B cell (primary cell): ENCODE results near the gene GALC. TPM values are rescaled to one million over a fixed set of nuclear protein-coding genes. Genes with fewer than 3 reads are reported as not detected.

ENCODE experiments used
- ATAC-seq: fragments of 200-7000 bp; cut with Tn5 transposase; one replicate; pipeline ENCODE4 v1.10.0; 2021; ENCODE audit warnings: low read depth, mild to moderate bottlenecking, moderate number of reproducible peaks, moderate library complexity
- CTCF ChIA-PET: fragments of 350-600 bp; sonication (Branson Sonifier 250); formaldehyde crosslinking; loops from one replicate; lab custom pipeline; 2021; ENCODE audit warnings: antibody characterized with exemption, inconsistent platforms; lab: Charles Lee
- POLR2A ChIA-PET: fragments of 350-600 bp; sonication (Branson Sonifier 250); formaldehyde crosslinking; loops from one replicate; lab custom pipeline; 2021; ENCODE audit warnings: antibody characterized with exemption; lab: Charles Lee
- DNase-seq: peaks from one replicate; pipeline ENCODE4 v3.0.0; 2013
- H2AFZ ChIP-seq: 2 replicates; pipeline ENCODE4 v1.6.1; 2012; ENCODE audit warnings: mild to moderate bottlenecking, low read depth, low read length; ENCODE audit not compliant: insufficient read depth, poor library complexity, severe bottlenecking
- H3K27ac ChIP-seq, 2 donors: 1 replicate in 1 of 2; 2 replicates in 1 of 2; pipeline ENCODE4 v1.5.1; 2012 to 2013; ENCODE audit warnings: low read length in 2 of 2, mild to moderate bottlenecking in 2 of 2, moderate library complexity in 1 of 2
- H3K27me3 ChIP-seq, 4 experiments: fragments of 200-600 bp in 1 of 4; sonication (generic) in 1 of 4; replicated peaks in 1 of 4; 1 replicate in 2 of 4; 2 replicates in 2 of 4; pipeline versions ENCODE4 v1.6.1 to v1.7.0; 2013 to 2016; ENCODE audit warnings: low read length in 3 of 4, mild to moderate bottlenecking in 2 of 4, mixed read lengths in 1 of 4, moderate library complexity in 1 of 4; ENCODE audit not compliant: insufficient read depth in 4 of 4, control insufficient read depth in 3 of 4; ENCODE audit errors: control extremely low read depth in 1 of 4
- H3K36me3 ChIP-seq, 2 experiments: replicated peaks in 1 of 2; 1 replicate in 1 of 2; 2 replicates in 1 of 2; pipeline versions ENCODE4 v1.6.1 to v1.7.1; 2013; ENCODE audit warnings: low read length in 1 of 2; ENCODE audit not compliant: insufficient read depth in 2 of 2, control insufficient read depth in 1 of 2; ENCODE audit errors: control extremely low read depth in 1 of 2, extremely low read depth in 1 of 2
- H3K4me1 ChIP-seq, 2 donors: fragments of 200-600 bp in 1 of 2; sonication (generic) in 1 of 2; 1 replicate in 1 of 2; 2 replicates in 1 of 2; pipeline versions ENCODE4 v1.5.1 to v1.6.1; 2013 to 2017; ENCODE audit warnings: low read length in 2 of 2; ENCODE audit not compliant: control insufficient read depth in 2 of 2, insufficient read depth in 2 of 2
- H3K4me2 ChIP-seq: replicated peaks from 2 replicates; pipeline ENCODE3; 2012; ENCODE audit warnings: mild to moderate bottlenecking, low read depth, low read length; ENCODE audit not compliant: poor library complexity, severe bottlenecking
- H3K4me3 ChIP-seq, 5 experiments: fragments of 200-600 bp in 1 of 5; sonication (generic) in 1 of 5; 1 replicate in 3 of 5; 2 replicates in 2 of 5; pipeline versions ENCODE4 v1.5.1 to v1.7.0; 2011 to 2016; ENCODE audit warnings: low read length in 4 of 5, mild to moderate bottlenecking in 4 of 5, low read depth in 2 of 5, control low read depth in 1 of 5, moderate library complexity in 1 of 5; ENCODE audit not compliant: insufficient read depth in 1 of 5; ENCODE audit errors: control extremely low read depth in 1 of 5, extremely low read depth in 1 of 5
- H3K79me2 ChIP-seq: fragments of 200-600 bp; sonication (generic); one replicate; pipeline ENCODE4 v1.6.0; 2016; ENCODE audit warnings: low read length; ENCODE audit not compliant: control insufficient read depth, insufficient read depth
- H3K9ac ChIP-seq: fragments of 200-600 bp; sonication (generic); 2 replicates; pipeline ENCODE4 v1.6.1; 2017; ENCODE audit warnings: mild to moderate bottlenecking, low read length, moderate library complexity
- H3K9me3 ChIP-seq, 3 donors: one replicate each; pipeline versions ENCODE4 v1.6.1 to v1.7.1; 2013; ENCODE audit warnings: low read length in 2 of 3; ENCODE audit not compliant: control insufficient read depth in 2 of 3, insufficient read depth in 1 of 3; ENCODE audit errors: control extremely low read depth in 1 of 3
- H4K20me1 ChIP-seq: 2 replicates; pipeline ENCODE4 v1.6.0; 2012; ENCODE audit warnings: mild to moderate bottlenecking, low read length; ENCODE audit not compliant: insufficient read depth, control insufficient read depth, poor library complexity, severe bottlenecking
- H3K27ac Mint-ChIP-seq: one replicate; pipeline ENCODE4 v1.8.0; 2021; ENCODE audit warnings: mixed read lengths
- H3K27me3 Mint-ChIP-seq: one replicate; pipeline ENCODE4 v1.8.0; 2021; ENCODE audit warnings: mixed read lengths
- H3K4me1 Mint-ChIP-seq: one replicate; pipeline ENCODE4 v1.8.0; 2021; ENCODE audit warnings: mixed read lengths
- H3K4me3 Mint-ChIP-seq: one replicate; pipeline ENCODE4 v1.8.0; 2021; ENCODE audit warnings: mixed read lengths
- H3K9me3 Mint-ChIP-seq: one replicate; pipeline ENCODE4 v1.8.0; 2022; ENCODE audit warnings: mixed read lengths; ENCODE audit not compliant: insufficient read depth
- CTCF ChIP-seq: fragments of 200-600 bp; IDR thresholded peaks from one replicate; pipeline ENCODE4 v1.8.0; 2022; ENCODE audit warnings: antibody characterized with exemption, mild to moderate bottlenecking
- EZH2 ChIP-seq: IDR thresholded peaks from 2 replicates; pipeline ENCODE4 v1.6.1; 2012; ENCODE audit warnings: borderline replicate concordance, low read depth, mild to moderate bottlenecking, moderate library complexity, low read length; ENCODE audit not compliant: insufficient read depth, poor library complexity, severe bottlenecking
- WGBS: methylation state at CpG from one replicate; pipeline ENCODE4 v1.1.5; 2013; ENCODE audit warnings: missing lambda C conversion rate; ENCODE audit not compliant: insufficient coverage; 5-methylcytosine and 5-hydroxymethylcytosine counted together
- intact Hi-C: fragments of 100-400 bp; cut with micrococcal nuclease; formaldehyde crosslinking; loops from one replicate; pipeline ENCODE4 v1.10.0; 2022
- polyA plus RNA-seq: library from polyadenylated mRNA; depleted of rRNA; stranded (reverse); fragments of >200 nt; gene quantifications from 2 replicates; pipeline ENCODE4 v1.2.3, GENCODE V29; 2012
- total RNA-seq, 2 donors: library from RNA; stranded (reverse); fragments of 120-200 nt in 1 of 2; gene quantifications; 1 replicate in 1 of 2; 2 replicates in 1 of 2; pipeline versions ENCODE4 v1.2.3 to v1.2.4, GENCODE V29; 2013 to 2022

The GALC gene
- total and polyA plus RNA-seq, 2 donors (not counting 1 experiment from before 2014, with no cell fraction given): 4.9 to 17.8 TPM

GRCh38 chr14:88034076-88034475, 41.1 kb upstream of the GALC start:
- Histone ChIP-seq H3K9ac (no peak overlapping the region), H3K36me3 (no peaks in the 10 kb centered on the region), H3K4me2 (no peak overlapping the region), H3K4me1 (peaks cover 0 to 4% of the 10 kb centered on the region in 2 donors), H3K27ac (no peak overlapping the region), H3K4me3 (no peak overlapping the region), H3K27me3 (peaks cover 0 to 6% (median 0%) of the 10 kb centered on the region in 4 experiments), H3K9me3 (no peaks in the 10 kb centered on the region), H2AFZ (no peak overlapping the region), H4K20me1 (no peaks in the 10 kb centered on the region), H3K79me2 (no peaks in the 10 kb centered on the region)
- Mint-ChIP-seq H3K27me3 (no peaks in the 10 kb centered on the region), H3K27ac (no peak overlapping the region), H3K4me1 (peaks cover 6% of the 10 kb centered on the region), H3K4me3 (no peak overlapping the region), H3K9me3 (no peaks in the 10 kb centered on the region)
- no peak for ATAC-seq
- DNase-seq: no peak
- no peak for TF ChIP-seq EZH2
- no peak for TF ChIP-seq CTCF
- CTCF ChIA-PET: no interaction called here
- intact Hi-C loops: no loop called here
- POLR2A ChIA-PET: no interaction called here
- WGBS: no CpG with 5 or more reads among the region's 2 CpGs

- Histone ChIP-seq H3K79me2 (no peaks in the 10 kb centered on the region), H3K4me3 (no peak overlapping the region), H3K4me2 (no peak overlapping the region), H3K36me3 (no peaks in the 10 kb centered on the region), H4K20me1 (no peaks in the 10 kb centered on the region), H3K9ac (no peak overlapping the region), H3K27ac (no peak overlapping the region), H3K9me3 (no peaks in the 10 kb centered on the region), H3K27me3 (peaks cover 0 to 6% (median 0%) of the 10 kb centered on the region in 4 experiments), H3K4me1 (peaks cover 0 to 4% of the 10 kb centered on the region in 2 donors), H2AFZ (no peak overlapping the region)
- no peak for TF ChIP-seq EZH2
- H3K27me3 Mint-ChIP-seq: no peaks in the 10 kb centered on the region
- no peak for ATAC-seq
- ChIA-PET CTCF (interaction anchor here (1.3 kb wide), 1 partner anchor 86 kb away, joined by 3 read pairs; no protein-coding TSS in a partner anchor), POLR2A (no interaction called here)
- intact Hi-C loops: no loop called here
- no peak overlapping the region for H3K4me3 Mint-ChIP-seq
- H3K9me3 Mint-ChIP-seq: no peaks in the 10 kb centered on the region
- DNase-seq: no peak
- no peak overlapping the region for H3K27ac Mint-ChIP-seq
- no CpG with 5 or more reads among the region's 1 CpG for WGBS
- H3K4me1 Mint-ChIP-seq: peaks cover 6% of the 10 kb centered on the region
Measured at GRCh38 chr14:88032373-88032772, 39.4 kb upstream of the GALC start.
